ENCODE results near the gene PPIL4. TPM values are rescaled to one million over a fixed set of nuclear protein-coding genes. Genes with fewer than 3 reads are reported as not detected.
A peak's percentile ranks its signal among the peaks of the same experiment; 100 is the strongest.
"Not testable (repeated sequence)": the region's sequence is repeated elsewhere in the genome, so short reads cannot be mapped to it uniquely, and the experiment has no call there.

The PPIL4 gene
- total RNA-seq, 1 experiment from 2014 or later = 27.0 TPM

DNA sequence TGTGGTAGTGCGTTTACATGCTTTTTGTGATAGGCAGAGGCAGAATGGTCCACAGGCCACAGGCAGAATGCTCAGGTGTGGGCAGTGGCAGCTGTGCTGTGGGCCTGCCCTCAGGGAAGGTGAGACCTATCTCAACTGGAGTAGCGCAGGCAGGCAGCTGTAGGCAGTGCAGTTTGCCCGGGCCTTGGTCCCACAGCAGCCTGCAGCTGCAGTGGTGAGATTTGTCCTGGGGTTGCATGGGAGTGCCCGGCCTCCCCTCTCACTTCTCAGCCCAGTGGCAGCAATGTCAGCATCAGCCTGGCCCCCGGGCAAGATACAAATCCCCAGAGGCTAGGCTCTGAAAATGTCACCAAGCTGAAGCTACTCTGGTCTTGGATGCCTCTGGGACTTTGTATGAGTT, 6.1 kb upstream of the PPIL4 start:
- Histone ChIP-seq H3K9me3 (no peaks in the 10 kb centered on the region), H3K27me3 (peaks cover 6% of the 10 kb centered on the region), H3K36me3 (no peaks in the 10 kb centered on the region), H3K4me3 (no peak overlapping the region)
- no peak for DNase-seq

DNA sequence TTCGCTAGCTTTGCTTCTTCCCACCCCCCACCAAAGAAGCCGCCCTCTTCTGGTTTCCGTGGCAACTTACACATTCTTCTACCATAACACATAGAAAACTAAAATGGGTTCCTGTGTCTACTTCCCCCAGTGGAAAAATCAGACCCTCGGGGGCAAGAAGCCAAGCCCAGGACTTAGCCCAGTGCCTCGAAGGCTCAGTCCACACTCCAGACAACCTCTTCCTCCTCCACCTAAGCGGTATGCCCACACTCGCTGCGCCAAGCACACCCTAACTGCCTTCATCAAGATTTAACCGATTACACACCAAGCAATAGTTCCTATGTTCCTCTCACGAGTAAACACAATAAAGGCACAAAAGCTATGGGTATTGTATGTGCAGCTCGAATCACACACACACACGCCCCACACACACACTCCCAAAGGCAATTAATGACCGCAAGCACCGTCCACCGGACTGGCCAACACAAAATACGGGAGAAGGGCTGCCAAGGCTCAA, 537 bp downstream of the PPIL4 start:
- peak overlapping the region; percentile 86 for H3K4me3 ChIP-seq
- H3K36me3 ChIP-seq = peaks cover 11% of the 10 kb centered on the region
- DNase-seq = peak; percentile 47
- H3K27me3 ChIP-seq = no peaks in the 10 kb centered on the region
- H3K9me3 ChIP-seq = no peaks in the 10 kb centered on the region

DNA sequence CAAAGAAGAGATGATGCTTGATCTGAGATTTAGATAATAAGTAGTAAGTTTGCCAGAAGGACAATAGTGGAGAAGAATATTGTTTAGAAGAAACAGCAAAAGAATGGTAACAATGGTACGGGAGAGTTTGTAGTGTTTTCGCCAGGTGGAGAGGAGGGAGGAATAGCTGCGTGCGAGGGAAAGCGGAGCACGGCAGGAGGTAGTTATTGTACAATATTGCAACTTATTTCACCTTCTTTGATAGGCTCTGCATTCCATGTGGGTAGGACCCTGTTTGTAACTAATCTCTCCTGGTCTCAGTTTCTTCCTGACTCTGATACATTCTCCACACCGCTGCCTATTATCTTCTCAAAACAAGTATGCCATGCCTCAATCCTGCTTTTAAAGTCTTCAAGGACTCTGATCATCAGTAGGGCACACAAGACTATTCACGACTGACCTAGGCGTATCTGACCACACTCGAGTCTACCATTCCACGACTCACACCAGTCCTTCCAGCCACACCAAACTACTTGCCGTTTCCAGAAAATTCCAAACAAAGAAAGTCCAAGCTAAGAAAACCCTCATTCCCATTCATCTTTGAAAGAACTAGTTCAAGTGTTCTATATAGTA, 1.1 kb downstream of the PPIL4 start:
- H3K27me3 ChIP-seq = no peaks in the 10 kb centered on the region
- peak overlapping the region; percentile 86 for H3K4me3 ChIP-seq
- H3K36me3 ChIP-seq = peaks cover 15% of the 10 kb centered on the region
- H3K9me3 ChIP-seq = no peaks in the 10 kb centered on the region
- DNase-seq = no peak

DNA sequence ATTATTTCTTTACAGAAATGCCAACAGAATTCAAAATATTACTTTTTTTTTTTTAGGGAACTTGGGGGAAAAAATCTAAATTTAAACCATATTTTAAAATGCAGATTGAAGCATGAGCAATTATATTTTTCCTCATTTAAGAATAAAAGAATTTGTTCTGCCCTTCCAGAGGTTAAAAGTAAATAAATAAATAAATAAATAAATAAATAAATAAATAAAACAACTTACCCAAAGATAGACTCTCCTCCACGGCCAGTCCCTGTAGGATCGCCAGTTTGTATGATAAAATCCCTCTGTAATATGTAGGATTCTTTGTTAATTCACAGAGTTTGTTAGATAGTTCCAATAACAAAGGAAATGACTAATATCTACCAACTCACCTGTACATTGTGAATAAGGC, 4.7 kb downstream of the PPIL4 start:
- no peak for DNase-seq
- Histone ChIP-seq H3K27me3 (no peaks in the 10 kb centered on the region), H3K36me3 (peaks cover 37% of the 10 kb centered on the region), H3K9me3 (no peaks in the 10 kb centered on the region), H3K4me3 (no peak overlapping the region)

- Histone ChIP-seq H3K4me3 (no peak overlapping the region), H3K27me3 (no peaks in the 10 kb centered on the region), H3K36me3 (peaks cover 71% of the 10 kb centered on the region), H3K9me3 (no peaks in the 10 kb centered on the region)
- DNase-seq = no peak
Observed at GRCh38 chr6:149534742-149535141, 11.1 kb downstream of the PPIL4 start.

GRCh38 chr6:149529650-149530049, 16.2 kb downstream of the PPIL4 start:
- no peaks in the 10 kb centered on the region for H3K9me3 ChIP-seq
- peaks cover 64% of the 10 kb centered on the region for H3K36me3 ChIP-seq
- no peak for DNase-seq
- H3K4me3 ChIP-seq = no peak overlapping the region
- H3K27me3 ChIP-seq = no peaks in the 10 kb centered on the region

DNA sequence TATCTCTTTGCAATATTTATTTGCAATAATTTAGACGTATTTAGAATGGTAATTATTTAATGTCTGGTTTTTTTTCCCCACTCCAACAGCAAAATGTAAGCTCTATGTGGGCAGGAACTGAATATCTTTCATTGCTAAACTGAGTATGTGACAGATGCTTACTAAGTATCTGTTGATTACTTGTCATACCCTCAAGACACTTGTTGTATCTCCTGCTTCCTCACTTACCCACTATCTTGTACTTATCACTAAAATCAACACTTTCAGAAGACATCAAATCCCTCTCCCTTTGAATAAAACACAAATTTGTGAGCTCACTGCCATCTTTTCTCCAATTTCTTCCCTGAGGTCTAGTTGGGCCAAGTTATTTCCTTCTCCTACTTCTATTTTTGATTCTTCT, 30.3 kb downstream of the PPIL4 start:
- Histone ChIP-seq H3K27me3 (no peaks in the 10 kb centered on the region), H3K36me3 (peaks cover 30% of the 10 kb centered on the region), H3K9me3 (no peaks in the 10 kb centered on the region), H3K4me3 (no peak overlapping the region)
- no peak for DNase-seq

DNA sequence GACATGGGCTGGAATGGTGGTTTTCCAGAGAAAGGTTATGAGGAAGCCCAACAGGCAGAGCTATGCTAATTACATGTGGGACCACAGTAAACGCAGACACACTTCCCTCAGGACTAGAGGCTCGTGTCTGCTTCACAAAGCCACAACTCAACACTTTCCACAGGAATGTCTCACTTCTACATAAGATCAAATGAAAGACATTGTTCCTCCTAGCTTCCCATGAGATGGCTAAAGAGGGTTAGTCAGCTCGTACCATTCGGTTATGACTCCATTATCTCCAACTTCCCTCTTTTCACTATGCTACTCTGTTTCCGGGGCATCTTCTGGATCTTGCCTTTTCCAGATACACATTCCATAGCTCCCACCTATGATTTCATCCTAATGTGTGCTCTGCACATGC, 31.9 kb downstream of the PPIL4 start:
- DNase-seq = no peak
- Histone ChIP-seq H3K27me3 (no peaks in the 10 kb centered on the region), H3K4me3 (no peak overlapping the region), H3K9me3 (no peaks in the 10 kb centered on the region), H3K36me3 (peaks cover 28% of the 10 kb centered on the region)

GRCh38 chr6:149510793-149511512, 34.9 kb downstream of the PPIL4 start:
- Histone ChIP-seq H3K27me3 (no peaks in the 10 kb centered on the region), H3K9me3 (no peaks in the 10 kb centered on the region), H3K4me3 (no peak overlapping the region), H3K36me3 (peaks cover 16% of the 10 kb centered on the region)
- no peak for DNase-seq

GRCh38 chr6:149508485-149508884, 37.4 kb downstream of the PPIL4 start:
- Histone ChIP-seq H3K4me3 (no peak overlapping the region), H3K27me3 (no peaks in the 10 kb centered on the region), H3K9me3 (no peaks in the 10 kb centered on the region), H3K36me3 (peaks cover 19% of the 10 kb centered on the region)
- no peak for DNase-seq

GRCh38 chr6:149503872-149504271, 42.0 kb downstream of the PPIL4 start:
- no peaks in the 10 kb centered on the region for H3K9me3 ChIP-seq

DNA sequence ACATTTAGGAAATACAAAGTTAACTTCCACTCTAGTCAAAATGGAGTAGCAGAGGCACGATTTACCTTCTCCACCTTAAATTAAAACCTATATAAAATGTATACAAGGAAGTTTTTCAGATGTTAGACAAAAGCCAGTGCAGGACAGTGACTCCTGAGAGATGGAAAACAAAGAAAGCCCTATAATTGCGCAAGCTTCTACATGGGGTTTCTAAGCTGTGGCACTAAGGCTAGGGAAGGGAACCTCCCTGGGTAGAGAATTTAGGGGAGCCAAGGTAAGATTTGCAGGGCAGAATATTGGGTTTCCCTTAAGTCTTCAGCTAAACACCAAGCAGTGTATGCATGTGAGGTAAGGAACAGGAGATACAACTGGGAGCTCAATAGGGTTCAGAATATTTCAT, 42.6 kb downstream of the PPIL4 start:
- Histone ChIP-seq H3K27me3 (no peaks in the 10 kb centered on the region), H3K9me3 (no peaks in the 10 kb centered on the region), H3K4me3 (no peak overlapping the region), H3K36me3 (peaks cover 7% of the 10 kb centered on the region)
- no peak for DNase-seq

More at GRCh38 chr6:149503872-149504271, 42.0 kb downstream of the PPIL4 start:
- DNase-seq = no peak
- peaks cover 7% of the 10 kb centered on the region for H3K36me3 ChIP-seq
- H3K27me3 ChIP-seq = no peaks in the 10 kb centered on the region
- no peak overlapping the region for H3K4me3 ChIP-seq

GRCh38 chr6:149501768-149502167, 44.1 kb downstream of the PPIL4 start:
- H3K9me3 ChIP-seq = no peaks in the 10 kb centered on the region
- peaks cover 3% of the 10 kb centered on the region; the same call in 1 of the 2 replicates for H3K36me3 ChIP-seq
- no peak overlapping the region for H3K4me3 ChIP-seq
- DNase-seq = no peak
- no peaks in the 10 kb centered on the region for H3K27me3 ChIP-seq

DNA sequence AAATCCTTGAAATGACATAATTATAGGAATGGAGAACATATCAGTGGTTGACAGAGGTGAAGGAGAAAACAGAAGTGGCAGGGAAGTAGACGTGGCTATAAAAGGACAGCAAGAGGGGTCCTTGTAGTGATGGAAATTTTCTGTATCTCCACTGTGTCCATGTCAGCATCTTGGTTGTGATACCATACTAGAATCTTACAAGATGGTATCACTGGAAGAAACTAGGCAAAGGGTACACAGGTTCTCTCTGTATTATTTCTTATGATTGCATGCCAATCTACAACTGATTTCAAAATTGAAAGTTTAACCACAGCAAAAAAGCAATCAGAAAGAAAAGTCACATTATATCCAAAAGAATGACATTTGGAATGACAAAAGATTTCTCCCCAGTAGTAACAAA, 44.6 kb downstream of the PPIL4 start:
- no peak overlapping the region for H3K4me3 ChIP-seq
- no peaks in the 10 kb centered on the region for H3K9me3 ChIP-seq
- DNase-seq = no peak
- H3K36me3 ChIP-seq = peaks cover 3% of the 10 kb centered on the region; the same call in 1 of the 2 replicates
- no peaks in the 10 kb centered on the region for H3K27me3 ChIP-seq

DNA sequence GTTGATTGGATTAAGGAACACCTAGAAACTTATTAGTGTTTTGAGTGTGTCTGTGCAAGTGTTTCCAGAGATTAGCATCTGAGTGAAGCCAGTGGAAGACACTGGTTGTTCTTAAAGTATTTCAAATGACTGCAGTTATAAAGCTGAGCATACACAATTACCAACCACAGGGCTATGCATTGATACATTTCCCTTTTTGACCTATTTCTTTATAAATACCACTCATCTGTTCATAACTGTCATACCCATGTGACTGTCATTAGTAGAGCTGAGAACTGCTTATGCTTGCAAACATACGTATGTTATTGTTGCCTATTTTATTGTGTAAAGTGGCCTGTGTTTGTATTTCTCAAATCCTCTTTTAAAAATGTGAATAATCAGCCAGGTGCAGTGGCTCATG, 45.7 kb downstream of the PPIL4 start:
- DNase-seq = no peak
- H3K27me3 ChIP-seq = no peaks in the 10 kb centered on the region
- no peaks in the 10 kb centered on the region for H3K9me3 ChIP-seq
- no peaks in the 10 kb centered on the region; the same call in 1 of the 2 replicates for H3K36me3 ChIP-seq
- no peak overlapping the region for H3K4me3 ChIP-seq

GRCh38 chr6:149499066-149499465, 46.8 kb downstream of the PPIL4 start:
- H3K27me3 ChIP-seq = no peaks in the 10 kb centered on the region
- no peaks in the 10 kb centered on the region; the same call in 1 of the 2 replicates for H3K36me3 ChIP-seq
- no peaks in the 10 kb centered on the region for H3K9me3 ChIP-seq
- no peak overlapping the region for H3K4me3 ChIP-seq
- peak; percentile 23 for DNase-seq

DNA sequence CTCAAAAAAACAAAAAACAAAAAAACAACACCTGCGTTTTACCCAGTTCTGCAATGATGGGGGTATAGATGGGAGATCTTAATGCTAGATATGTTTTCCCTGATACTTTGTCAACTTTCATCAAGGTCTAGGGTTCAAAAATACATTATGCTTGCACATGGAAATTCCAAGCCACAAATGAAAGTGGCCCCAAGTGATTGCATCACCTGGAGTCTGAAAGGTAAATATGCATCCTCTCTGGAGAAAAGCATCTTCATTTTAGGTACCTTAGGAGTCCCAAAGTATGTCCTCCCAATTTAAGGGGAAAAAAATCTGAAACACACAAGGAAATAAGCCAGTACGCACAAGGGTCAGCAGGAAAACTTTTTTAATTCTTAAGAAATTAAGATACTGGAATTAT, 48.5 kb downstream of the PPIL4 start:
- Histone ChIP-seq H3K4me3 (no peak overlapping the region), H3K36me3 (no peaks in the 10 kb centered on the region), H3K27me3 (no peaks in the 10 kb centered on the region), H3K9me3 (no peaks in the 10 kb centered on the region)
- DNase-seq = no peak

- not testable (repeated sequence) for H3K9me3 ChIP-seq, H3K4me3 ChIP-seq, H3K27me3 ChIP-seq, H3K36me3 ChIP-seq
- DNase-seq = peak; percentile 70
Observed at GRCh38 chr6:149496597-149496996, 49.2 kb downstream of the PPIL4 start.

Measured in MG63 (cell line).